Measurements from ENCODE around the gene TMUB1.

- no peak for TF ChIP-seq CTCF (conservative IDR thresholded peaks at IDR 0.05; ENCODE audit: low read length)
- TF ChIP-seq EZH2phosphoT487 (IDR thresholded peaks at IDR 0.05; ENCODE audit: borderline replicate concordance) = no peak
Measured at GRCh38 chr7:151048911-151049463, 34.3 kb downstream of the TMUB1 start.
